ENCODE data around the gene GCNT2. TPM values are rescaled to one million over a fixed set of nuclear protein-coding genes. Genes with fewer than 3 reads are reported as not detected.

The GCNT2 gene
- total RNA-seq, 6 donors from 2014 or later, result 18.7 to 97.4 (median 44.5) TPM

DNA sequence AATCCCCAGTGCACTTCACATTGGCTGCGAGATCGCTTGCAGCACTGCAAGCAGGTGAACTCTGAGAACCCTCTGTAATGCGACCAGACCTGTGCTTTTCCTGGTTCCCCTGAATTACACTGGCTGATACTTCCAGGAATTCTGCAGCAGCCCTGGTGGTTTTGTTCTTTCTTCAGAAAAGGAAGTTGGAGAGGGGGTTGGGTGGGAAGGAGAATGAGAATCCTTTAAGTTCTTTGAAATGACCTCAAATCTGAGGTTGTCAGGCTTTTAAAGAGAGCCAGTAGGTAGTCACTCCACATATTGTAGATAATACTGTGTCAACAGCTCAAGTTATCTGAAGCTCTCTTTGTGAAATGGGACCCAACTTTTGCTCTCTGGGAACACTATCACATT is 62.4 kb downstream of the GCNT2 start:
- DNase-seq (no peak), ATAC-seq (ENCODE audit: low FRiP score in 2 of 2) (no peak)
- Histone ChIP-seq H3K4me1 (peaks cover 0 to 15% (median 5%) of the 10 kb centered on the region in 4 donors), H3K9me3 (no peaks in the 10 kb centered on the region), H3K4me3 (no peak overlapping the region), H3K27ac (no peak overlapping the region), H3K36me3 (no peaks in the 10 kb centered on the region), H3K27me3 (no peaks in the 10 kb centered on the region)
- TF ChIP-seq POLR2A (IDR thresholded peaks at IDR 0.05), result no peak
- TF ChIP-seq, protein P1, sequence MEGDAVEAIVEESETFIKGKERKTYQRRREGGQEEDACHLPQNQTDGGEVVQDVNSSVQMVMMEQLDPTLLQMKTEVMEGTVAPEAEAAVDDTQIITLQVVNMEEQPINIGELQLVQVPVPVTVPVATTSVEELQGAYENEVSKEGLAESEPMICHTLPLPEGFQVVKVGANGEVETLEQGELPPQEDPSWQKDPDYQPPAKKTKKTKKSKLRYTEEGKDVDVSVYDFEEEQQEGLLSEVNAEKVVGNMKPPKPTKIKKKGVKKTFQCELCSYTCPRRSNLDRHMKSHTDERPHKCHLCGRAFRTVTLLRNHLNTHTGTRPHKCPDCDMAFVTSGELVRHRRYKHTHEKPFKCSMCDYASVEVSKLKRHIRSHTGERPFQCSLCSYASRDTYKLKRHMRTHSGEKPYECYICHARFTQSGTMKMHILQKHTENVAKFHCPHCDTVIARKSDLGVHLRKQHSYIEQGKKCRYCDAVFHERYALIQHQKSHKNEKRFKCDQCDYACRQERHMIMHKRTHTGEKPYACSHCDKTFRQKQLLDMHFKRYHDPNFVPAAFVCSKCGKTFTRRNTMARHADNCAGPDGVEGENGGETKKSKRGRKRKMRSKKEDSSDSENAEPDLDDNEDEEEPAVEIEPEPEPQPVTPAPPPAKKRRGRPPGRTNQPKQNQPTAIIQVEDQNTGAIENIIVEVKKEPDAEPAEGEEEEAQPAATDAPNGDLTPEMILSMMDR (IDR thresholded peaks at IDR 0.05), result no peak
- TF ChIP-seq POLR2AphosphoS5 (IDR thresholded peaks at IDR 0.05), result no peak
- no peak for TF ChIP-seq EP300 (IDR thresholded peaks at IDR 0.05)
- 32 to 57% methylated on average over 3 of the region's 3 CpGs for WGBS, 2 donors

DNA sequence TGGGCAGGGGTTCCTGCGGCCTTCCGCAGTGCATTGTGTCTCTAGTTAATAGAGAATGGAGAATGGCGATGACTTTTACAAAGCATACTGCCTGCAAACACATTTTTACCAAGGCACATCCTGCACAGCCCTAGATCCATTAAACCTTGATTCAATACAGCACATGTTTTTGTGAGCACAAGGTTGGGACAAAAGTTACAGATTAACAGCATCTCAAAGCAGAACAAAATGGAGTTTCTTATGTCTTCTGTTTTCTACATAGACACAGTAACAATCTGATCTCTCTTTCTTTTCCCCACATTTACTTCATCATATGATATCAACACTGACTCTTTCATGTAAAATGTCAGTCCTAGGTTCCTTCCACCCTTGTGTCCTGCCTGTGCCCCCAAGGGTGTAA is 63.5 kb downstream of the GCNT2 start:
- TF ChIP-seq EP300 (IDR thresholded peaks at IDR 0.05), result no peak
- TF ChIP-seq POLR2A (IDR thresholded peaks at IDR 0.05), result no peak
- TF ChIP-seq, protein P1 (IDR thresholded peaks at IDR 0.05), result no peak
- no peak for TF ChIP-seq POLR2AphosphoS5 (IDR thresholded peaks at IDR 0.05)
- Histone ChIP-seq H3K4me3 (no peak overlapping the region), H3K36me3 (no peaks in the 10 kb centered on the region), H3K27me3 (no peaks in the 10 kb centered on the region), H3K4me1 (peaks cover 0 to 15% (median 5%) of the 10 kb centered on the region in 4 donors), H3K9me3 (no peaks in the 10 kb centered on the region), H3K27ac (no peak overlapping the region)
- 89 to 100% methylated on average over 2 to 3 of the region's 3 CpGs for WGBS, 2 donors
- ATAC-seq (ENCODE audit: low FRiP score in 2 of 2) (no peak), DNase-seq (no peak)

DNA sequence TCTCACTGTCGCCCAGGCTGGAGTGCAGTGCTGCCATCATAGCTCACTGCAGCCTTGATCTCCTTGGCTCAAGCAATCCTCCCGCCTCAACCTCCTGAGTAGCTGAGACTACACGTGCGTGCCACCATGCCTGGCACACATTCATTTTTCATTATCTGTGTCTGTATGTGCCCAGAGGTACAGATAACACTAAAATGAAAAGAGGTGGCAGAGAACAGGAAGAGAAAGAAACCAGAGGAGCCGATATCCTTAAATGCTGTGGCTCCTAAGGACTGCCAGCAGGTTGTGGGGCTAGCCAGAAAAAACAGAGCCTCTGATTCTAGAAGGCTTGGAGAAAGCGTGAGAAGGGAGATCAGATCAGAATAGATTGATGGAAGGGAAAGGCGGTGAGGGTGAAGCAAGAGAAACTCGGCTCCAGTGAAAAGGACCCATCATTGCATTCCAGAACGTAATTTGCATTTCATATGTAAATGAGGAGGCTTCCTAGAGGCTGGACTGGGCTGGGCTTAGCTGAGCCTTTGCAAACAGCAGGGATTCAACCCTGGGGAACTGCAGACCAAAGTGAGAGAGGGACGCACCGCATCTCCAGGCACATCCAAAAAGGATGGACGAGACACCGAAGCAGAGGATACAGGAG is 64.2 kb downstream of the GCNT2 start:
- no peak for DNase-seq
- Histone ChIP-seq H3K4me1 (peaks cover 0 to 15% (median 5%) of the 10 kb centered on the region in 4 donors), H3K27ac (no peak overlapping the region), H3K27me3 (no peaks in the 10 kb centered on the region), H3K4me3 (no peak overlapping the region), H3K9me3 (no peaks in the 10 kb centered on the region), H3K36me3 (no peaks in the 10 kb centered on the region)
- WGBS, 2 donors, result 70 to 73% methylated on average over 13 of the region's 13 CpGs
- ATAC-seq (ENCODE audit: low FRiP score in 2 of 2), result no peak
- TF ChIP-seq POLR2AphosphoS5 (IDR thresholded peaks at IDR 0.05) (no peak), POLR2A (IDR thresholded peaks at IDR 0.05) (no peak), EP300 (IDR thresholded peaks at IDR 0.05) (no peak)
- TF ChIP-seq, protein P1 (IDR thresholded peaks at IDR 0.05), result no peak

DNA sequence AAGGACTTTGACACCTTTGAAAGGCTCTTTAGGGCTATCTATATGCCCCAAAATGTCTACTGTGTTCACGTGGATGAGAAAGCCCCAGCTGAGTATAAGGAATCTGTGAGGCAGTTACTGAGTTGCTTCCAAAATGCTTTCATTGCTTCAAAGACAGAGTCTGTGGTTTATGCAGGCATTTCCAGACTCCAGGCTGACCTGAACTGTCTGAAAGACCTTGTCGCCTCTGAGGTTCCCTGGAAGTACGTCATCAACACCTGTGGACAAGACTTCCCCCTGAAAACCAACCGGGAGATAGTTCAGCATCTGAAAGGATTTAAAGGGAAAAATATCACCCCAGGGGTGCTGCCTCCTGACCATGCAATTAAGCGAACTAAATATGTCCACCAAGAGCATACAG is 65.2 kb downstream of the GCNT2 start:
- no peak for DNase-seq
- Histone ChIP-seq H3K9me3 (no peaks in the 10 kb centered on the region), H3K36me3 (no peaks in the 10 kb centered on the region), H3K27me3 (no peaks in the 10 kb centered on the region), H3K4me1 (peaks cover 0 to 15% (median 5%) of the 10 kb centered on the region in 4 donors), H3K4me3 (no peak overlapping the region), H3K27ac (no peak overlapping the region)
- 85 to 87% methylated on average over 5 of the region's 5 CpGs for WGBS, 2 donors
- no peak for TF ChIP-seq POLR2A (IDR thresholded peaks at IDR 0.05)
- no peak for TF ChIP-seq EP300 (IDR thresholded peaks at IDR 0.05)
- no peak for TF ChIP-seq POLR2AphosphoS5 (IDR thresholded peaks at IDR 0.05)
- TF ChIP-seq, protein P1 (IDR thresholded peaks at IDR 0.05), result no peak
- no peak for ATAC-seq (ENCODE audit: low FRiP score in 2 of 2)

Measured in upper lobe of left lung (tissue), 6 donors.